Activated T-cell treated with anti-CD3 and anti-CD28 coated beads for 48 hours (primary cell): ENCODE results near the gene ZSWIM6.

Experiments used
- DNase-seq: peaks from one replicate; pipeline ENCODE4 v3.0.0-alpha.2; 2020; ENCODE audit warnings: low read depth

Gene ZSWIM6

GRCh38 chr5:61331407-61332357 is at the start of gene ZSWIM6:
Gene ZSWIM6, plus strand, starts transcription at chr5:61332258. Its CDS starts 15 bp downstream, at chr5:61332273.
- peak; percentile 95 for DNase-seq

- DNase-seq: no peak
Measured at GRCh38 chr5:61283471-61283870, 48.6 kb upstream of the ZSWIM6 start.

DNA sequence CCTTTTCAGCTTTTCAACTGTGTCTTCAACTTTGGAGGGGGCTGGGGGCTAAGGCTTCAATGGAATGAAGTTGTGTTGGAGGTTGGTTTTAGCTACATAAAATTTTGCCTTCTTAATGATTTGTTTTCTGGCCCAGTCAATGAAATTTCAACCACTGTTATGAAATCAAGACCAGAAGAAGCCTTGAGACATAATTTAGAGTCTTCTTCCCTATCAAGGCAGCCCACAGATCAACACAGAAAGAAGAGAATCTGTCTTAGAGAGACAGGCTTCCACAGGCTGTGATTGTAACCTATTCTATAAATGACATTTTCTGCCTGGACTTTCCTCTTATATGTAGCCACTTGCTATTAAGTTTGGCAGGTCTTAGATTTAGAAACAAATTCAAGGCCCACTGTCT is 46.5 kb upstream of the ZSWIM6 start:
- no peak for DNase-seq

DNA sequence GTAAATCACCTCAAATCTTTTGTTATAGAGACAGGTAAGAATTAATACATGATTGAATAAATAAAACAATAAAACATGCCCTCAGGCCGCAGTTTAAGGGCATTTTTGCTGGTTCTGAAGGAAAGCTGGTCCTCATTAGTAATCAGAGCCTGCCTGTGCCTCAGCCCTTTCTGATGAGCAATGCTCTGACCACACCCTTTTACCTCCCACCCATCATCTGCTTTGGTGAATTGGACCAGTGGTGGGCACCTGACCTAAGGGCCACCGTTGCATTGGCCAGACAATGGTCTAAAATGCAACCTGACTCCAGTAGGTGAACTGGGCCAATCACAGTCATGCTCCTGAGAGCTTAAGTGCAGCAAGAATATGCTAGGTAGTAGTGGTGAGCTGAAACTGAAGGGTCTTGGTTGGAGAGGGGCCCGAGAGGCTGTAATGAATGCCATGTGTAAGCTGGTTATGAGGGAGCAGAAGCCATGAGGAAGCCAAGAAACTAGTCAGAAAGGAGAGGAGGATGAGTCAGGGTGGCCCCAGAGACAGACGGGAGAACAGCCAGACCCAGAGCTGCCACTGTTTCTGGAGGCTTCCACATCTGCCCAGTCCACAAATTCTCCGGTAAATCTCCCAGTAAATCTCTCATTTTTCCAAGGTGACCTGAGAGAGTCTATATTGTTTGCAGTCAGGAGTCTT is 45.5 kb upstream of the ZSWIM6 start:
- DNase-seq: no peak

GRCh38 chr5:61287474-61287873 is 44.6 kb upstream of the ZSWIM6 start:
- no peak for DNase-seq

DNA sequence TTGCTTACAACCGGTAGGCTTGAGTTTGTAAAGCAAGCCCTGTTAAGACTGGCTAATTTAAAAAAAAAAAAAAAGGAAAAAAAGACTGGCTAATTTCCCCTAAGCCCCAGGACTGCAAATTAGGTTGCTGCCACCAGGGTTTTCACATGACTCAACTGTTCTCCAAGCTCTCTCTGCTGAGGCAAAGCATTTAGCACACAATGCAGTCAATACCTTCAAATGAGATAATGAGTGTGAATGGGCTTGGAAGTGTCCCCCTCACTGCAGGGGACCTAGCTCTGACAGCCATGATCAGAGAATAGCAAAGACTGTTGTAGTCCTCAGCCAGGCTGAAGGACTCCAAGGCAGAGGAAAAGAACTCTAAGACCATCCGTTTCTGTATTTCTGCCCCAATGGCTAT is 42.8 kb upstream of the ZSWIM6 start:
- DNase-seq: no peak

- no peak for DNase-seq
Measured at GRCh38 chr5:61289669-61290306, 42.3 kb upstream of the ZSWIM6 start.

- no peak for DNase-seq
Measured at GRCh38 chr5:61290791-61291210, 41.3 kb upstream of the ZSWIM6 start.

GRCh38 chr5:61292062-61292657 is 39.9 kb upstream of the ZSWIM6 start:
- no peak for DNase-seq

- DNase-seq: no peak
Measured at GRCh38 chr5:61293071-61293470, 39.0 kb upstream of the ZSWIM6 start.

GRCh38 chr5:61293873-61294272 is 38.2 kb upstream of the ZSWIM6 start:
- DNase-seq: no peak

DNA sequence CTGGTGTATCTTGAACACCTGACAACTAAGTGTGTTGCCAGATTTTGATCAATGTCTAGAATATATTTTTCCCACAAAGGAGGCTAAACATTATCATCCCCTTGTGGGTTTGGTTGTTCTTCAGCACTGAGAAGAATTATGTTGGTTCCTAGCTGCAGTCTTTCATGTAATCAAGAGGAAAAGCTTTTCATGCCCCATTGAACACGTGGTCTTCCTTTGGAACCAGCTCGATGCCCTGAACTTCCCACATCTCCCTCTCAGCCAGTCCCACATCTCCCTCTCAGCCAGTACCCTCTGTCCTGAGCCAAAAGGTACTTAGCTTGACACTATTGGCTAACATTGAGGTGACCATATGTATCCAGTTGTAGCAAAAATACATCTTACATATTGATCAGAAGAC is 36.7 kb upstream of the ZSWIM6 start:
- DNase-seq: no peak

- no peak for DNase-seq
Measured at GRCh38 chr5:61298066-61298465, 34.0 kb upstream of the ZSWIM6 start.

DNA sequence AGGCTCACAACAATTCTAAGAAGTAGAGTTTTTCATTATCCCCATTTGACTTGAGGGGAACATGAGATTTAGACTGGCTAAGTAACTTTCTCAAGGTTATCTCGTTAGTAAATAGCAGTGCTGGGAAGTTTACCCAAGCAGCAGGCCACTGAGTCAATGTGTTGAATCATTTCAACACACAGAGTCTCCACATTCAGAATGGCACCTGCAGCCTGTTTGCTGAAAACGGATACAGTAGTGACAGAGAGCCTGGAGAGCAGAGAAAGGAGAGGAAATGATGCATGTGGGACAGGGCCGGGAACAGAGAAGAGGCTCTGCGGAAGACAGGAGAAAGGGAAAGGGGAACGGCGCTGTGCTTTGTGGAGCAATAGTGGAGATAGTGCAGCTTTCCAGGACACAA is 33.5 kb upstream of the ZSWIM6 start:
- DNase-seq: no peak

DNA sequence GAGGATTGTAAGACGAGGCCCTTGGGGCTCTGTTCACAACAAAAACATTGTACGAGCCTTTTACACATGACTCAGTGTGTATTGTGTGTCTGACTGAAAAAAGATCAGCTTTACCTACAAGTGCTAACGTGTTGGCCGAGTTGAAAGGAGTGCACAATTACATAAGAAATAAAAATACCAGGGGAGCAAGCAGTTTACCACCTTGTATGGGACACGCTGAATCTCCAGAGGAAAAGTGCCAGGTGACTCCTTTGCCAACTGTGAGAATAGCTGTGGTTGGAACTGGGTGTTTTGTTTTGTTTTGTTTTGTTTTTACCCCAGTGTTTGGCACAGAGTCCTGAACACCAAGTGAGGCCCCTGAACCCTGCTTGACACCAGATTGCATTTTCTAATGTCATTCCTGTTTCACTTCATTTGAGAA is 32.8 kb upstream of the ZSWIM6 start:
- DNase-seq: no peak

GRCh38 chr5:61301341-61302199 is 30.5 kb upstream of the ZSWIM6 start:
- no peak for DNase-seq

DNA sequence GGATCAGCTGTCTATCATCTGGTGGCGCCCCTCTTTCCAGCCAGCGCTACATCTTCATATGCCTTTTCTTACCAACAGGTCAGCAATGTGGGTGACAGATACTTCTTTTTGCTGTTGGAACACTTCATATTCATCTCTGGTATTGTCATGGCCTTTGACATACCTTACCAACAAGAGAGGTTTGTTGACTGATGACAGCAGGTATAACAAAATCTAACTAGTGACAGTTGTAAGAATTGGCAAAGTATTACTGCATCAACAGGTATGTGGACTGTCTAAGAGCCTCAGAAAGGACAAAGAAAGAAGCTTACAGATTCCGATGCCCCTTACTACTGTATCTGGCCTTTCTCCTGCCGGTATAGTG is 29.9 kb upstream of the ZSWIM6 start:
- no peak for DNase-seq

GRCh38 chr5:61303346-61303745 is 28.7 kb upstream of the ZSWIM6 start:
- DNase-seq: no peak

DNA sequence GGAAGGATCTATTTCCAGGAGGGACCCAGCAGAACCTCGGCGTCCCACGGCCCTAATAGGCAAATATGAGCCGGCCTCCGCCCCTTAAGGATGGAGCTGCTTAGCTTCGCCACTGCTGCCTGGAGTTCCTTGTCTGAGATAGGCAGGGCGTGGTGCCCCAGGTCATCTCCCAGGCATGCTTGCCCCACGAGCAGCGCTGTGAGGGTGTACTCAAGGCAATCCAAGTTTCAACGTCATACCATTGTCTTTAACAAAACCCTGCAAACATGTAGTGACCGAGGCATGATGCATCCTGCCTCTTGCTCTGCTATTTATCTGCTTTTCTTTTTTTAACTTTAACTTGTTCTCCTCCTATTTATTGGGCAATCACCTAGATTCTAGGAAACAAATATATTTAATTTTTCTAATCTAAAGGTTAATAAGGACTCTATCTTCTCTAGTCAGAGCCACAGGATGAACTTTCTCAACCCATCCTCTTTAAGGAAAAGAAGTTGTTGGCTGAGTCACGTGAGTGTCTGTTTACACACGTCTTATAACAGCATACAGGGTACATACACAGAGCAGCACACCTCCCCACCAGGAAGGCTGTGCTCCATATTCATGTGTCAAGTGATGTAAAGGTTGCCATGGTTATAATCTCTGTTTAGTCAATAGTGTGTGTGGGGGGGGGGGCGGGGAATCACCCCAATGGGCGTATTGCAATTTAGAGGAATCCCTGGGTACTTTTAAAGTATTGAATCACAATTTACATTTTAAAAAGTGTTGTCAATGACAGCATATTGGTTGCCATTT is 27.3 kb upstream of the ZSWIM6 start:
- DNase-seq: no peak

DNA sequence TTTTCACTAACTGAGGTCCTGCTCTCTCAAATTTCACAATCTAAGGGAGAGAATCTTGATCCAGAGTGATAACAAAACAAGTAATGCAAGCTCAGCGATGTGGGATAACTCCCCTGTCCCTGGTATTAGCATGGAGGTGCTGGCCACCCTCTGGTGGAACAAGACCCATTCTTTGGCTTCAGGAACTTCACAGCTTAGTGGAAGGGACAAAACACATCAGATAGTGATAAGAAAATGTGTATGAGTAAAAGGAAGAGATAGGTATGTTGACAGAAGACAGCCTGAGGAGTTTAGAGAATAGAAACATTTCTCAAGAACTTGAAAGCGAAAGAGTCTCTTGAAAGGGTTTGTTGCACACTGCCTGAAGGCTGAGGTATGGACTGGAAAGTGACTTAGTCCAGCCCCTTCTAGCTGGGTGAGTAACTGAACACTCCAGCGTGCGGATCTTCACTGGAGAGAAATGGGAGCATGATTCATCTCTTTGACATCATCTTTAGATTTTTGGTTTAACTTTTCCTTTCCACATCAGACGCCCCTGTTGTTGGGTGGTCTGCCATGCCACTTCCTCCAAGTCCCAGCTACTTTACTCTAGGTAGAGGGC is 25.4 kb upstream of the ZSWIM6 start:
- DNase-seq: peak; percentile 37
